SK-N-MC (cell line): ENCODE measurements around the gene MUC6.

Source experiments
- DNase-seq: peaks from one replicate; pipeline ENCODE4 v3.0.0-alpha.2; 2011; ENCODE audit warnings: low read depth, low spot score
- H3K27ac ChIP-seq: fragments of 200-600 bp; sonication (generic); 2 replicates; pipeline ENCODE4 v1.5.1; 2016; ENCODE audit warnings: mixed run types
- H3K36me3 ChIP-seq: fragments of 200-600 bp; sonication (generic); 2 replicates; pipeline ENCODE4 v1.6.1; 2017; ENCODE audit warnings: antibody characterized with exemption, low read length, mixed read lengths; ENCODE audit not compliant: insufficient read depth
- H3K4me3 ChIP-seq: fragments of 200-600 bp; sonication (generic); 2 replicates; pipeline ENCODE4 v1.5.1; 2016
- H3K9ac ChIP-seq: fragments of 200-600 bp; sonication (generic); 2 replicates; pipeline ENCODE4 v1.8.0; 2017; ENCODE audit warnings: mixed run types, mixed read lengths; ENCODE audit not compliant: insufficient read length
- H3K9me3 ChIP-seq: fragments of 200-600 bp; sonication (generic); 2 replicates; pipeline ENCODE4 v1.6.1; 2017; ENCODE audit warnings: low read depth, mild to moderate bottlenecking, antibody characterized with exemption, low read length, moderate library complexity, mixed read lengths
- EZH2 ChIP-seq: fragments of 200-600 bp; sonication (generic); IDR thresholded peaks from one replicate; pipeline ENCODE4 v1.6.1; 2017; ENCODE audit warnings: antibody characterized with exemption
- FOXP2 ChIP-seq: optimal IDR thresholded peaks from 2 replicates; pipeline ENCODE3; 2011; ENCODE audit warnings: mild to moderate bottlenecking, moderate library complexity; ENCODE audit not compliant: insufficient read depth; ENCODE audit errors: extremely low read length, control extremely low read depth
- POLR2AphosphoS5 ChIP-seq: IDR thresholded peaks from 2 replicates; pipeline ENCODE4 v1.6.1; 2012; ENCODE audit warnings: mild to moderate bottlenecking, low read depth, low read length, borderline replicate concordance

The MUC6 gene

DNA sequence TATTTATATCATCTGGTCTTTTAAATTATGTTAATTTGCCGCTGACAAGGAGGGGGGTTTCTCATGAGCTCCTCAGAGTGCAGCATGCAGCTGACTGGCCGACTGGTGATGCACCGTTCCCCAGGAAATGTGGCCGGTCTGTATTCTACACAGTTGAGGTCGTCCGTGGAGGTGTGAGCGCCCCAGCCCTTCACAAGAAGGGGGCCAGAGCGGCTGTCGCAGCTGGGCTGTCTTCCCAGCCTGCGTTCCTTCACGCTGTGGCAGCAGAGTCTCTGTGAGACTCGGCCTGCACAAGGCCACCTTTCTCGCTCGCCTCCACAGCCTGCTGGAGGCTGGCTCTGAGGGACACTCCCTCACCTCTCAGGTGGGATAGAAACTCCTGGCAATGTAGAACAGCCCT, 67.7 kb downstream of the MUC6 start:
- no peak overlapping the region for H3K27ac ChIP-seq
- H3K36me3 ChIP-seq = peaks cover 43% of the 10 kb centered on the region; the same call in 1 of the 2 replicates
- TF ChIP-seq FOXP2 (no peak), POLR2AphosphoS5 (no peak), EZH2 (no peak)
- H3K9me3 ChIP-seq = no peaks in the 10 kb centered on the region
- H3K4me3 ChIP-seq = no peak overlapping the region
- no peak overlapping the region for H3K9ac ChIP-seq
- no peak for DNase-seq

DNA sequence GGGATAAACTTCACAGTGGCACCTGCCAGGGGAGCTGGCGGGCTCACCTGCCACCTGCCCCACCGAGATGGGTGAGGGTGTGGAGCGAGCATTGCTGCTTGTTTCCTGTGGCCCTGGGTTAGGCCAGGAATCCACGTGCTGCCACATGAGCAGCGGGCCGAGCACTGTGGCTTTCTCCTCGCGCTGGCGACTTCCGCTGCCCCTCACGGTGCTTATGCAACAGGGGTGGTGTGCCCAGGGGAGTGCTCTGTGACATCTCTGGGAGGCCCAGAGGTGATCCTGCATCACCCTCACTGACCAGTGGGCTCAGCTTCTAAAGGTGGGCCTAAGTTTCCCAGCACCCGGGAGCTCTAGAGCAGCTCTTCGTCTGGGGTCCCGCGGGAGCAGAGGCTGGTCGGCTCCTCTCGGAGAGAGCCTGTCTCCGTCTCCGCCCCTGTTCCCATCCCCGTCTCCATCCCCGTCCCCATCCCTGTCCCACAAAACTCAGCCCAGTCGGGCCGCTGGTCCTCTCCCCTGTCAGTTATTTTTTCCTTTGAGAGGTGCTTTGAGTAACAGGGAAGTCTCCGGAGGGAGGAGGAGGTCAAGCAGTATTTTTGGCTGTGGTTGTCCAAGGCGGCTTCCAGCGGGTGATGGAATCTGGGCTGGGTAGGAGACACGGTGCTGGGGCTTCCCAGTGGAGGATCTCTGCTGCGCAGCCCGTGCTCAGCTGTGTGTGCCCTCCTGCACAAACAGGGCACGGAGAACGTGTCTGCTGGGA, 68.3 kb downstream of the MUC6 start:
- TF ChIP-seq FOXP2 (no peak), POLR2AphosphoS5 (no peak), EZH2 (no peak)
- Histone ChIP-seq H3K9me3 (no peaks in the 10 kb centered on the region), H3K4me3 (no peak overlapping the region), H3K9ac (no peak overlapping the region), H3K27ac (no peak overlapping the region), H3K36me3 (peaks cover 47% of the 10 kb centered on the region; the same call in 1 of the 2 replicates)
- DNase-seq = no peak

DNA sequence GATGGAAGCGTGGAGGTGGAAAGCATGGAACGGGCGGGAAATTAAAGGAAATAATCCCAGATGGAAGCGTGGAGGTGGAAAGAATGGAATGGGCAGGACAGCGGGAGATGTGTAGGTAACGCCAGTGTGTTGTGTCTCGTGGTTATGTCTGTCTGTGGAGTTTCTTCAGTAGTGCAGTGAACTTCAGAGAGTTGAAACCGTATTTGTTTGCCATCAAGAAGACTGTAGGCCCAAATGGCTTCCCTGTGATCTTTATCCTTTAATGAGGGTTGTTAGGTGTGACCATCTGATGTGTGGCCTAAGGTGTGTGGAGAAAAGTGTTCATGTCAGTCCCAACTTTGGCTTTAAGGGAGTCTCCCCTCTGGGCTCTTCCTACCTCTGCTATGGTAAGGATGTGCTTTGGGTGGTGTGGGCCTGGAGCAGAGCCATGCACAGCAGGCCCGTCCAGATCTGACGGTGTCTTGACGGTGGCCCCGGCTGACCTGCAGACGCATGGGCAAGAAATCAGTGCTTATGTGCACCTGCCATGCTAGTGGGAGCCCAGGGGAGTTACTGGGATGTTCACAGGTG, 71.2 kb downstream of the MUC6 start:
- TF ChIP-seq POLR2AphosphoS5 = no peak
- TF ChIP-seq FOXP2 = no peak
- TF ChIP-seq EZH2 = no peak
- no peak for DNase-seq
- no peak overlapping the region for H3K9ac ChIP-seq
- no peaks in the 10 kb centered on the region for H3K9me3 ChIP-seq
- H3K4me3 ChIP-seq = no peak overlapping the region
- H3K27ac ChIP-seq = no peak overlapping the region
- H3K36me3 ChIP-seq = peaks cover 40% of the 10 kb centered on the region; the same call in 1 of the 2 replicates

DNA sequence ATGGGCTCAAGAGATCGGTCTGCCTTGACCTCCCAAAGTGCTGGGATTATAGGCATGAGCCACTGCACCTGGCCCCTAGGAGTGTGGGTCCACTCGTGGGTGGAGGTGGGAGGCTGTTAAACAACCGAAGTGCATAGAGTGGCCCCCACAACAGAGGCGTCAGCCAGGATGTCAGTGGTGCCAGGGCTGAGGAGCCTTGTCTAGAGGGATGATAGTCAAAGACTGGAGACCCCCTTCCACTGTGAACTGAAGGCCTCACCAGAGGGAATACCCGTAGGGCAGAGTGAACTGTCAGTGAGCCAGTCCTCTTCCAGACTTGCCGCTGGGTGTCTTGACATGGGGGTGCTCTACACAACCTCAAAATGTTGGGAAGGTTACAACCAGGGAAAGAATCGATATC, 72.7 kb downstream of the MUC6 start:
- H3K36me3 ChIP-seq = peaks cover 53% of the 10 kb centered on the region
- DNase-seq = no peak
- TF ChIP-seq EZH2 = no peak
- TF ChIP-seq POLR2AphosphoS5 = no peak
- no peak for TF ChIP-seq FOXP2
- H3K27ac ChIP-seq = no peak overlapping the region
- no peak overlapping the region for H3K9ac ChIP-seq
- no peaks in the 10 kb centered on the region for H3K9me3 ChIP-seq
- H3K4me3 ChIP-seq = no peak overlapping the region
